ENCODE results near the gene SNRNP25. TPM values are rescaled to one million over a fixed set of nuclear protein-coding genes. Genes with fewer than 3 reads are reported as not detected.

Gene SNRNP25
- total and polyA plus RNA-seq, 9 of the 15 experiments (the other 6 are each of a cell fraction or from before 2014, with no cell fraction given): 59.0 to 176 (median 108) TPM

DNA sequence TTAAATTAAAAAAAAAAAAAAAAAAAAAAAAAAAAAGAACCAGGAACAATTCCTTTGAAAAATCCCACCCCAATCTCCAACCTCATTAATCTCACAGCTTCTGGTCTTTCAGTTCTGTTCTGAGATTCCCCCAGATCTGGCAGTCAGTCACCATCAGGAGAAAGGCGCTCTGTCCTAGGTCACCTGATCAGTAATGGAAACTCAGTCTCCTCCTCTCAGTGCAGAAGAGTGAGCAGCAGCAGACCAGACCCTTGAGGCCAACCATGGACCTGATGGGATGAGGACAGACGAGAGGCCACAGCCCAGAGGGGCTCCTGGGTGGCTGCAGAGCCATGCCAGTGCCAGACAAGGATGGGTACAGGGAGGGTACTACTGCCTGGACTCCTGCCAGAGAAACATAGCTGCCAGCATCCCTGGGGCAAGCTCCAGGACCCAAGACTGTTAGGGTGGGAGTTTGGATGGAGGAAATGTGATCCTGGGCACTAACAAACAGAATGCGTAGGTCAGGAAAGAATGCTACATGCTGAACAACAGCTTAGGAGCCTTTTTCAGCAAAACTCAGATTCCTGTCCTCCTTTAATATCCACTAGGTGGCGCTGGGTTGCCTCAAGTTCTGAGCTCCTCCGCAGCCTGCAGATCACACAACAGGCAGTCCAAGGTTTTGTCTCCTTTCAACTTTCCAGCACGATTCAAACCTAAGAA lies 53.1 kb downstream of the SNRNP25 start (continued):
- TF ChIP-seq, protein P1, sequence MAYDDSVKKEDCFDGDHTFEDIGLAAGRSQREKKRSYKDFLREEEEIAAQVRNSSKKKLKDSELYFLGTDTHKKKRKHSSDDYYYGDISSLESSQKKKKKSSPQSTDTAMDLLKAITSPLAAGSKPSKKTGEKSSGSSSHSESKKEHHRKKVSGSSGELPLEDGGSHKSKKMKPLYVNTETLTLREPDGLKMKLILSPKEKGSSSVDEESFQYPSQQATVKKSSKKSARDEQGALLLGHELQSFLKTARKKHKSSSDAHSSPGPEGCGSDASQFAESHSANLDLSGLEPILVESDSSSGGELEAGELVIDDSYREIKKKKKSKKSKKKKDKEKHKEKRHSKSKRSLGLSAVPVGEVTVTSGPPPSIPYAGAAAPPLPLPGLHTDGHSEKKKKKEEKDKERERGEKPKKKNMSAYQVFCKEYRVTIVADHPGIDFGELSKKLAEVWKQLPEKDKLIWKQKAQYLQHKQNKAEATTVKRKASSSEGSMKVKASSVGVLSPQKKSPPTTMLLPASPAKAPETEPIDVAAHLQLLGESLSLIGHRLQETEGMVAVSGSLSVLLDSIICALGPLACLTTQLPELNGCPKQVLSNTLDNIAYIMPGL (CRISPR knock-in tag; IDR thresholded peaks at IDR 0.05): no peak
- TF ChIP-seq CC2D1A (IDR thresholded peaks at IDR 0.05): peak; percentile 53; the same call in 1 of the 2 replicates
- TF ChIP-seq CREM (IDR thresholded peaks at IDR 0.05; ENCODE audit: low read depth): 0 out of 2 replicates have a peak, but pooled peaks have one; percentile 10
- no peak for TF ChIP-seq POLR2H (tag; IDR thresholded peaks at IDR 0.05; ENCODE audit: low read depth)
- TF ChIP-seq ZNF217 (CRISPR knock-in tag; IDR thresholded peaks at IDR 0.05): no peak
- TF ChIP-seq SIRT6 (IDR thresholded peaks at IDR 0.05; ENCODE audit: low read depth, low read length): no peak
- TF ChIP-seq ZKSCAN3 (CRISPR knock-in tag; IDR thresholded peaks at IDR 0.05): no peak
- no peak for TF ChIP-seq U2AF2 (optimal IDR thresholded peaks at IDR 0.05; ENCODE audit: low read depth, low read length)
- peak; percentile 41; the same call in 1 of the 2 replicates for TF ChIP-seq JUND (IDR thresholded peaks at IDR 0.05; ENCODE audit: borderline replicate concordance, low read depth, low read length)
- TF ChIP-seq JUND (tag; IDR thresholded peaks at IDR 0.05; ENCODE audit: borderline replicate concordance, low read depth, low read length): peak; percentile 34; the same call in 1 of the 3 replicates
- no peak; the same call in 1 of the 2 replicates for TF ChIP-seq TFE3 (CRISPR knock-in tag; IDR thresholded peaks at IDR 0.05)
- no peak for TF ChIP-seq ZNF76 (CRISPR knock-in tag; IDR thresholded peaks at IDR 0.05; ENCODE audit: borderline replicate concordance)
- TF ChIP-seq HEY1 (CRISPR knock-in tag; IDR thresholded peaks at IDR 0.05; ENCODE audit: borderline replicate concordance): no peak
- TF ChIP-seq CBFA2T3 (IDR thresholded peaks at IDR 0.05): no peak
- no peak for TF ChIP-seq IRF2 (CRISPR knock-in tag; IDR thresholded peaks at IDR 0.05)
- no peak for TF ChIP-seq CEBPG (CRISPR knock-in tag; IDR thresholded peaks at IDR 0.05)
- TF ChIP-seq CEBPG (tag; conservative IDR thresholded peaks at IDR 0.05 in 1 of 2, IDR thresholded peaks at IDR 0.05 in 1 of 2): no peak
- TF ChIP-seq, protein P2, sequence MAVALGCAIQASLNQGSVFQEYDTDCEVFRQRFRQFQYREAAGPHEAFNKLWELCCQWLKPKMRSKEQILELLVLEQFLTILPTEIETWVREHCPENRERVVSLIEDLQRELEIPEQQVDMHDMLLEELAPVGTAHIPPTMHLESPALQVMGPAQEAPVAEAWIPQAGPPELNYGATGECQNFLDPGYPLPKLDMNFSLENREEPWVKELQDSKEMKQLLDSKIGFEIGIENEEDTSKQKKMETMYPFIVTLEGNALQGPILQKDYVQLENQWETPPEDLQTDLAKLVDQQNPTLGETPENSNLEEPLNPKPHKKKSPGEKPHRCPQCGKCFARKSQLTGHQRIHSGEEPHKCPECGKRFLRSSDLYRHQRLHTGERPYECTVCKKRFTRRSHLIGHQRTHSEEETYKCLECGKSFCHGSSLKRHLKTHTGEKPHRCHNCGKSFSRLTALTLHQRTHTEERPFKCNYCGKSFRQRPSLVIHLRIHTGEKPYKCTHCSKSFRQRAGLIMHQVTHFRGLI (CRISPR knock-in tag; IDR thresholded peaks at IDR 0.05): no peak
- no peak for TF ChIP-seq KAT7 (CRISPR knock-in tag; IDR thresholded peaks at IDR 0.05; ENCODE audit: borderline replicate concordance)
- no peak for TF ChIP-seq ZNF311 (CRISPR knock-in tag; IDR thresholded peaks at IDR 0.05)
- TF ChIP-seq PML (IDR thresholded peaks at IDR 0.05; ENCODE audit: low read length): no peak
- 0 out of 3 replicates have a peak, but pooled peaks of 1 of the 2 experiments have one; percentile 16 for TF ChIP-seq CBX3 (IDR thresholded peaks at IDR 0.05; ENCODE audit: borderline replicate concordance in 1 of 2, low read length in 2 of 2)
- no peak for TF ChIP-seq ZBTB9 (CRISPR knock-in tag; IDR thresholded peaks at IDR 0.05)
